HepG2 (cell line): Measurements from ENCODE around the gene ZNF343. TPM values are rescaled to one million over a fixed set of nuclear protein-coding genes. Genes with fewer than 3 reads are reported as not detected.

Experiments used
- CENPT ChIP-seq: sonication (generic); formaldehyde crosslinking; IDR thresholded peaks from 2 replicates; pipeline ENCODE4 v1.8.0; 2022; ENCODE audit warnings: low read depth, mild to moderate bottlenecking, moderate library complexity, missing genetic modification reagents
- GABPB1 ChIP-seq: IDR thresholded peaks from 2 replicates; pipeline ENCODE4 v1.6.1; 2016; ENCODE audit warnings: mild to moderate bottlenecking, missing genetic modification reagents, moderate library complexity, missing compliant biosample characterization
- GFI1 ChIP-seq: sonication (generic); formaldehyde crosslinking; IDR thresholded peaks from 2 replicates; pipeline ENCODE4 v1.5.0; 2020; ENCODE audit warnings: missing genetic modification reagents, mild to moderate bottlenecking, borderline replicate concordance
- HCFC1 ChIP-seq: fragments of 150-350 bp; IDR thresholded peaks from 2 replicates; pipeline ENCODE4 v1.6.1; 2014; ENCODE audit warnings: low read depth, low read length
- JUN ChIP-seq: sonication (generic); formaldehyde crosslinking; IDR thresholded peaks from 2 replicates; pipeline ENCODE4 v1.4.0; 2020; ENCODE audit warnings: mild to moderate bottlenecking, missing genetic modification reagents
- MYC ChIP-seq: sonication (generic); formaldehyde crosslinking; IDR thresholded peaks from 2 replicates; pipeline ENCODE4 v1.9.0; 2021; ENCODE audit warnings: missing genetic modification reagents, borderline replicate concordance
- NFRKB ChIP-seq: fragments of 450-650 bp; IDR thresholded peaks from 2 replicates; pipeline ENCODE4 v1.6.1; 2017
- NONO ChIP-seq, 2 experiments: fragments of 450-650 bp in 1 of 2; sonication (generic) in 1 of 2; formaldehyde crosslinking in 1 of 2; IDR thresholded peaks in 1 of 2; conservative IDR thresholded peaks in 1 of 2; 2 replicates each; pipeline versions ENCODE4 v1.6.1 to v1.8.0; 2017 to 2022; ENCODE audit warnings: mild to moderate bottlenecking in 1 of 2, missing genetic modification reagents in 1 of 2, moderate library complexity in 1 of 2
- NR2C2 ChIP-seq: sonication (generic); formaldehyde crosslinking; IDR thresholded peaks from 2 replicates; pipeline ENCODE4 v1.4.0; 2020; ENCODE audit warnings: missing genetic modification reagents, mild to moderate bottlenecking, moderate library complexity, borderline replicate concordance
- POLR2A ChIP-seq, 2 experiments: IDR thresholded peaks; 2 replicates each; pipeline ENCODE4 v1.6.1; 2011; ENCODE audit warnings: low read depth in 2 of 2, low read length in 2 of 2, mild to moderate bottlenecking in 1 of 2, moderate library complexity in 1 of 2; ENCODE audit not compliant: insufficient read depth in 1 of 2
- RBAK ChIP-seq: sonication (generic); formaldehyde crosslinking; IDR thresholded peaks from 2 replicates; pipeline ENCODE4 v1.5.1; 2020; ENCODE audit warnings: mild to moderate bottlenecking, missing genetic modification reagents
- RBM39 ChIP-seq: fragments of 200-400 bp; formaldehyde crosslinking; IDR thresholded peaks from one replicate; pipeline ENCODE4 v1.6.1; 2018; ENCODE audit warnings: antibody characterized with exemption, mild to moderate bottlenecking, low read depth, low read length; ENCODE audit not compliant: poor library complexity, severe bottlenecking
- RCOR2 ChIP-seq: IDR thresholded peaks from 2 replicates; pipeline ENCODE4 v1.6.1; 2016; ENCODE audit warnings: missing biosample characterization, missing genetic modification reagents
- SMC3 ChIP-seq: IDR thresholded peaks from 2 replicates; pipeline ENCODE4 v1.6.1; 2011; ENCODE audit warnings: low read length, improper control_type of control experiment
- SNAPC2 ChIP-seq: sonication (generic); formaldehyde crosslinking; IDR thresholded peaks from 2 replicates; pipeline ENCODE4 v1.8.1; 2022; ENCODE audit warnings: mild to moderate bottlenecking, missing genetic modification reagents
- SNAPC5 ChIP-seq: sonication (generic); formaldehyde crosslinking; IDR thresholded peaks from 2 replicates; pipeline ENCODE4 v1.8.1; 2023; ENCODE audit warnings: mild to moderate bottlenecking, missing genetic modification reagents, borderline replicate concordance
- XBP1 ChIP-seq: sonication (generic); formaldehyde crosslinking; IDR thresholded peaks from 2 replicates; pipeline ENCODE4 v1.5.0; 2020; ENCODE audit warnings: missing genetic modification reagents
- ZEB1 ChIP-seq: IDR thresholded peaks from 2 replicates; pipeline ENCODE4 v1.6.1; 2012; ENCODE audit warnings: mild to moderate bottlenecking, low read depth, inconsistent platforms; ENCODE audit not compliant: insufficient replicate concordance
- ZNF180 ChIP-seq: sonication (generic); formaldehyde crosslinking; IDR thresholded peaks from 2 replicates; pipeline ENCODE4 v1.4.0; 2020; ENCODE audit warnings: low read depth, missing genetic modification reagents, borderline replicate concordance
- ZNF256 ChIP-seq: sonication (generic); formaldehyde crosslinking; conservative IDR thresholded peaks from 2 replicates; pipeline ENCODE4 v1.4.0; 2020; ENCODE audit warnings: missing genetic modification reagents
- ZNF3 ChIP-seq: IDR thresholded peaks from 2 replicates; pipeline ENCODE4 v1.7.0; 2017; ENCODE audit warnings: inconsistent platforms
- ZNF333 ChIP-seq: sonication (generic); formaldehyde crosslinking; IDR thresholded peaks from 2 replicates; pipeline ENCODE4 v1.4.0; 2020; ENCODE audit warnings: mild to moderate bottlenecking, missing genetic modification reagents, borderline replicate concordance
- ZNF460 ChIP-seq: sonication (generic); formaldehyde crosslinking; IDR thresholded peaks from 2 replicates; pipeline ENCODE4 v1.5.1; 2020; ENCODE audit warnings: missing genetic modification reagents, mild to moderate bottlenecking, borderline replicate concordance
- ZNF570 ChIP-seq: sonication (generic); formaldehyde crosslinking; IDR thresholded peaks from 2 replicates; pipeline ENCODE4 v1.4.0; 2020; ENCODE audit warnings: mild to moderate bottlenecking, missing genetic modification reagents, borderline replicate concordance
- polyA plus RNA-seq, 8 experiments: library from polyadenylated mRNA; depleted of rRNA in 3 of 8; stranded (reverse) in 7 of 8; unstranded in 1 of 8; fragments of >200 nt; fragmentation: Illumina TruSeq in 4 of 8; extraction: Trizol in 4 of 8; gene quantifications; 2 replicates each; pipeline versions ENCODE4 v1.2.1 to v1.2.3, GENCODE V29; 2011 to 2016; ENCODE audit warnings: low read depth in 4 of 8, missing spikeins in 1 of 8, mixed read lengths in 1 of 8; ENCODE audit not compliant: insufficient read depth in 1 of 8
- total RNA-seq, 5 experiments: library from RNA; depleted of rRNA; stranded (reverse); fragments of >200 nt; fragmentation: Illumina TruSeq; extraction: Trizol; gene quantifications; 2 replicates each; pipeline ENCODE4 v1.2.3, GENCODE V29; 2016; ENCODE audit warnings: low read depth in 1 of 5
- TF ChIP-seq, protein P1 (sequence below): sonication (generic); formaldehyde crosslinking; IDR thresholded peaks from 2 replicates; pipeline ENCODE4 v1.9.0; 2022; ENCODE audit warnings: missing genetic modification reagents, mild to moderate bottlenecking, borderline replicate concordance
- TF ChIP-seq, protein P2 (sequence below): sonication (generic); formaldehyde crosslinking; conservative IDR thresholded peaks from 2 replicates; pipeline ENCODE4 v1.4.0; 2020; ENCODE audit warnings: missing genetic modification reagents

Gene ZNF343
- total and polyA plus RNA-seq, 2 of the 13 experiments (the other 11 are each of a cell fraction or from before 2014, with no cell fraction given): 16.4 to 22.1 TPM

- TF ChIP-seq POLR2A (IDR thresholded peaks at IDR 0.05; ENCODE audit: insufficient read depth in 1 of 2, low read depth in 2 of 2, low read length in 2 of 2) (peak; percentile 94 to 95), GFI1 (CRISPR knock-in tag) (peak; percentile 15; the same call in 1 of the 2 replicates), SMC3 (no peak), ZNF570 (no peak), RCOR2 (no peak), ZNF180 (CRISPR knock-in tag) (peak; percentile 23; the same call in 1 of the 2 replicates), ZNF3 (0 out of 2 replicates have a peak, but pooled peaks have one; percentile 53), ZNF460 (peak; percentile 20; the same call in 1 of the 2 replicates), ZNF333 (CRISPR knock-in tag) (peak; percentile 86), SNAPC2 (CRISPR knock-in tag) (peak; percentile 91), NR2C2 (peak; percentile 100), HCFC1 (peak; percentile 96), NFRKB (no peak), SNAPC5 (CRISPR knock-in tag) (peak; percentile 83; the same call in 1 of the 2 replicates), XBP1 (CRISPR knock-in tag) (no peak; the same call in 1 of the 2 replicates), JUN (peak; percentile 54; the same call in 1 of the 2 replicates), ZEB1 (peak; percentile 4), CENPT (CRISPR knock-in tag) (0 out of 2 replicates have a peak, but pooled peaks have one; percentile 47), MYC (peak; percentile 91), RBM39 (peak; percentile 82), NONO (IDR thresholded peaks at IDR 0.05) (no peak), NONO (CRISPR knock-in tag; conservative IDR thresholded peaks at IDR 0.05) (peak; percentile 93), RBAK (CRISPR knock-in tag) (peak; percentile 77; the same call in 1 of the 2 replicates), GABPB1 (peak; percentile 99), ZNF256 (CRISPR knock-in tag) (peak; percentile 62; the same call in 1 of the 2 replicates)
- TF ChIP-seq, protein P1, sequence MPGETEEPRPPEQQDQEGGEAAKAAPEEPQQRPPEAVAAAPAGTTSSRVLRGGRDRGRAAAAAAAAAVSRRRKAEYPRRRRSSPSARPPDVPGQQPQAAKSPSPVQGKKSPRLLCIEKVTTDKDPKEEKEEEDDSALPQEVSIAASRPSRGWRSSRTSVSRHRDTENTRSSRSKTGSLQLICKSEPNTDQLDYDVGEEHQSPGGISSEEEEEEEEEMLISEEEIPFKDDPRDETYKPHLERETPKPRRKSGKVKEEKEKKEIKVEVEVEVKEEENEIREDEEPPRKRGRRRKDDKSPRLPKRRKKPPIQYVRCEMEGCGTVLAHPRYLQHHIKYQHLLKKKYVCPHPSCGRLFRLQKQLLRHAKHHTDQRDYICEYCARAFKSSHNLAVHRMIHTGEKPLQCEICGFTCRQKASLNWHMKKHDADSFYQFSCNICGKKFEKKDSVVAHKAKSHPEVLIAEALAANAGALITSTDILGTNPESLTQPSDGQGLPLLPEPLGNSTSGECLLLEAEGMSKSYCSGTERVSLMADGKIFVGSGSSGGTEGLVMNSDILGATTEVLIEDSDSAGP (CRISPR knock-in tag): peak; percentile 90
- TF ChIP-seq, protein P2, sequence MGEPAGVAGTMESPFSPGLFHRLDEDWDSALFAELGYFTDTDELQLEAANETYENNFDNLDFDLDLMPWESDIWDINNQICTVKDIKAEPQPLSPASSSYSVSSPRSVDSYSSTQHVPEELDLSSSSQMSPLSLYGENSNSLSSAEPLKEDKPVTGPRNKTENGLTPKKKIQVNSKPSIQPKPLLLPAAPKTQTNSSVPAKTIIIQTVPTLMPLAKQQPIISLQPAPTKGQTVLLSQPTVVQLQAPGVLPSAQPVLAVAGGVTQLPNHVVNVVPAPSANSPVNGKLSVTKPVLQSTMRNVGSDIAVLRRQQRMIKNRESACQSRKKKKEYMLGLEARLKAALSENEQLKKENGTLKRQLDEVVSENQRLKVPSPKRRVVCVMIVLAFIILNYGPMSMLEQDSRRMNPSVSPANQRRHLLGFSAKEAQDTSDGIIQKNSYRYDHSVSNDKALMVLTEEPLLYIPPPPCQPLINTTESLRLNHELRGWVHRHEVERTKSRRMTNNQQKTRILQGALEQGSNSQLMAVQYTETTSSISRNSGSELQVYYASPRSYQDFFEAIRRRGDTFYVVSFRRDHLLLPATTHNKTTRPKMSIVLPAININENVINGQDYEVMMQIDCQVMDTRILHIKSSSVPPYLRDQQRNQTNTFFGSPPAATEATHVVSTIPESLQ (CRISPR knock-in tag): no peak
Observed at GRCh38 chr20:2508631-2509467, at the start of gene ZNF343 (continued).
